Coronary artery (tissue), 2 donors: ENCODE measurements around the gene COA5.
A peak's percentile ranks its signal among the peaks of the same experiment; 100 is the strongest.

Source experiments
- DNase-seq: peaks from one replicate; pipeline ENCODE4 v3.0.0-alpha.2; 2017; ENCODE audit warnings: low spot score
- H3K27ac ChIP-seq, 2 donors: fragments of 200-600 bp; sonication (generic); one replicate each; pipeline ENCODE4 v1.5.1; 2016 to 2019
- H3K4me3 ChIP-seq: fragments of 200-600 bp; sonication (generic); 2 replicates; pipeline ENCODE4 v1.5.1; 2016; ENCODE audit warnings: mild to moderate bottlenecking, moderate library complexity
- TF ChIP-seq, protein P1 (sequence below): fragments of 200-600 bp; sonication (generic); IDR thresholded peaks from one replicate; pipeline ENCODE4 v1.5.1; 2019; ENCODE audit warnings: antibody characterized with exemption

The COA5 gene

DNA sequence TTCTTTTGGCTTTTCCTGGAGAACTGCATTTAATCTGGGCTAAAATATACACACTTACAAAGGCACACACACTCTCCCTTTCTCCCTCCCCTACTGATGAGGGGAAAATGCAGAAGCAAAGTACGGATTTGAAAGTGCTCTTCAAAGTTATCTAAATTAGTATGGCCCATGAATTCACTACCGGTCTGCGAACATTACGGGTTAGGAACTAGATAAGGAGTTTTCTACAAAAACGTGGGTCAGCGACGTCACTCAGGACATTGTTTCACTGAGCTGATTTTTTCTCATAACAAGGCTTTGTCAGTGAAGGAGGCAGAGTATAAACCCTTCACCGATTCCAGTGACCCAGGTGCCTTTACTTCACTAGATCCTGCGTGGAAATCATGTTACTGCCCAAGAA, 47.3 kb downstream of the COA5 start:
- no peak for DNase-seq
- TF ChIP-seq, protein P1, sequence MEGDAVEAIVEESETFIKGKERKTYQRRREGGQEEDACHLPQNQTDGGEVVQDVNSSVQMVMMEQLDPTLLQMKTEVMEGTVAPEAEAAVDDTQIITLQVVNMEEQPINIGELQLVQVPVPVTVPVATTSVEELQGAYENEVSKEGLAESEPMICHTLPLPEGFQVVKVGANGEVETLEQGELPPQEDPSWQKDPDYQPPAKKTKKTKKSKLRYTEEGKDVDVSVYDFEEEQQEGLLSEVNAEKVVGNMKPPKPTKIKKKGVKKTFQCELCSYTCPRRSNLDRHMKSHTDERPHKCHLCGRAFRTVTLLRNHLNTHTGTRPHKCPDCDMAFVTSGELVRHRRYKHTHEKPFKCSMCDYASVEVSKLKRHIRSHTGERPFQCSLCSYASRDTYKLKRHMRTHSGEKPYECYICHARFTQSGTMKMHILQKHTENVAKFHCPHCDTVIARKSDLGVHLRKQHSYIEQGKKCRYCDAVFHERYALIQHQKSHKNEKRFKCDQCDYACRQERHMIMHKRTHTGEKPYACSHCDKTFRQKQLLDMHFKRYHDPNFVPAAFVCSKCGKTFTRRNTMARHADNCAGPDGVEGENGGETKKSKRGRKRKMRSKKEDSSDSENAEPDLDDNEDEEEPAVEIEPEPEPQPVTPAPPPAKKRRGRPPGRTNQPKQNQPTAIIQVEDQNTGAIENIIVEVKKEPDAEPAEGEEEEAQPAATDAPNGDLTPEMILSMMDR, result no peak
- Histone ChIP-seq H3K27ac (peak overlapping the region; percentile 82 to 91), H3K4me3 (no peak overlapping the region)

DNA sequence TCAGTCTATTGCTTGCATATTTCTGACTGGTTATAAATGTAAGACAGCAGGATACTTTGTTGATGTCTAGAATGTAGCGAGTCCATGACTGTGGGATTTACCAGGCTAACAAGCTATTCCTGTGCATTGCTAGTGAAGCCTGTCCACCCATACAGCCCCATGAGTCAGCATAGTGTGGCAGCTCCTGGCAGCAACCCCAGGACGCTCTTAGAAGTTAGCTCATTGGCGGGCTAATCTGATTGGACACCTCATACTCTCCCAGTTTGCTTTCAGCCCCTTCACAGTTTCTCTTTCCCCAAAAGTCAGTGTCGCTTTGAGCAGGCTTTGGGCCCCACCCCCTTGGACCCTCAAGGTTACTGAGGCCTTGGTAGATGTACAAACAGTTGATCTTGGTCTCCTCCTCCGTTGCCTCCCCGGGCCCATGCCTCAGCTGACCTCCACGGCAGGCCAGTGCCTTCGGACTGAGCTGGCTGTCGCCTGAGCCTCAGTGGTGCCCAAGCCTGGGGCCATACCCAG, 48.0 kb downstream of the COA5 start:
- Histone ChIP-seq H3K4me3 (peak overlapping the region; percentile 32), H3K27ac (peak overlapping the region; percentile 82 to 91)
- TF ChIP-seq, protein P1, result no peak
- DNase-seq, result no peak

DNA sequence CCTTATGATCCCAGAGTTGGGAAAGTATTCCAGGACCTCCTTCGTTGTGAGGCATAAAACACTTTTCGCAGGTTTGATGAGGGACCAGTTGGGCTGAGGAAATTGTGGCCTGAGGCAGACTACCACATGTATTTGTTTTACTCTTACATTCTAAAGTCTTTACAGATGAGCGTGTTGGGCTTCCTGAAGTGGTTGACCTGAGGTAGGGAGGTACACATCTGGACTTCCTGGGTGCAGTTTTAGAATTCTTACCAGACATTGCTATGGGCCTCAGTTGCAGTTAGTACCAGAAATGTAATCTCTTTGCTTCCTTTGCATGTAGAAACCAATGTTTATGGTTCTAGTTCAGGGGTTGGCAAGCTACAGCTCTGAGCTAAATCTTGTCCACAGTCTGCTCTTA, 48.7 kb downstream of the COA5 start:
- DNase-seq, result no peak
- no peak overlapping the region for H3K4me3 ChIP-seq
- TF ChIP-seq, protein P1, result no peak
- peak overlapping the region; percentile 82 to 91 for H3K27ac ChIP-seq

DNA sequence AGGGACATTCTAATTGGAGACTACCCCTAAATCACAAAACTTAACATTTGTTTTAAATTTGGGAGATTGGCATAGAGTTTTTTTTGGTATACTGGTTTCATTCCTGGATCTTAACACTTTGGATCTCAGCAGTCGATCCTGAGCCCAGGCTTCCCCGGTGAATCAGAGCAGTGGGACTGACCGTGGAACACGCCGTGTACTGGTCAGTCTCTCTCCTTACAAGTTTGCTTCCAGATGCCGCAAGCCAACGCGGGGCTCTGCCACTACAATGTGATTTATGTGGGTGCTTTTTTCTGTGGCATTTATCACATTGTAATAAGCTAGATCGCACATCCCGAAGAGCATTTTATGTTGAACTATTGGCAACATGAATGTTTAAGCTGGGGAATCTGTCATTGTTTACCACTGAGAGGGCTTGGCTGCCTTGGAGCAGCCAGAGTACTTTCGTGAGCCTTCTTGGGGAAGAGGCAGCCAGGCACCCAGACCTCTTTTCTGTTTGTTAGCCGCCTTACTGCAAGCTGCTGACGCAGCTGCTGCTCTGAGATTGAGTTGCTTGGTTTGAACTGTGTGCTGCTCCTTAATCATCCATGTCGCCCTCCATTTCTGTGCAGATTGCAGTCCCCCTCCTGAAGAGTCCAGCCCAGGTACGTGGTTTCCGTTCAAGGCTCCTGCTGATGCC, 49.3 kb downstream of the COA5 start:
- no peak overlapping the region for H3K4me3 ChIP-seq
- TF ChIP-seq, protein P1, result no peak
- no peak for DNase-seq
- H3K27ac ChIP-seq, result peak overlapping the region; percentile 82 to 91

DNA sequence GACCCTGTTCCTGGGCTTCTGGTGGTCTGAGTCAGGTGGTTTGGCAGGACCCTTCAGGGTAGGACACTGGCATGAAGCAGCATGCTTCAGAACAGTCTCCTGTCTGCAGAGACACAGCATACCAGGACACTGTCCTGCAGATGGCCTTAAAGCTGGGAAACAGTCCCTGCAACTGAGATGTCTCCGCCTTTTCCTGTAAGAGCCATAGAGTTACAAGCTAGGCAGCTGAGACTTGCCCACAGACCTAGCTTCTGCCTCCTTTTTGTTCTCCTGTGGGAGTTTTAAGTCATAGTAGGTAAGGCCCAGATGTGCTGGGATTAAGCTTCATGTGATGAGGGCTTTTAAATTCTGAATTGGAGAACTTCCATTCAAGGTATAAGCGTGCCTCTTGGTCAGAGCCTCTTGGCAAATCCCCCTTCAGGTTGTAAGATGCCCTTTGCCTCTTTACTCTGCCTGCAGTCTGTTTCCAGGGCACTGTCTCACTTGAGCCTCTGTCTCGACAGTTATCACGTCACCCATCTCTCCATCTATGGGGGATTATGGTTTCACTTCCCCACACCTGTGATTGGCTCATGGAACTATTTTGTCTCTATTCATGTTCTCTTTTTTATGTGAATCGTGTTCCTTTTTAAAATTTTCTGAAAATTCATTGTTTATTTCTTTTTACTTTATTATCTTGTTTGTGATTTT, 51.8 kb downstream of the COA5 start:
- TF ChIP-seq, protein P1, result no peak
- no peak overlapping the region for H3K27ac ChIP-seq
- no peak for DNase-seq

DNA sequence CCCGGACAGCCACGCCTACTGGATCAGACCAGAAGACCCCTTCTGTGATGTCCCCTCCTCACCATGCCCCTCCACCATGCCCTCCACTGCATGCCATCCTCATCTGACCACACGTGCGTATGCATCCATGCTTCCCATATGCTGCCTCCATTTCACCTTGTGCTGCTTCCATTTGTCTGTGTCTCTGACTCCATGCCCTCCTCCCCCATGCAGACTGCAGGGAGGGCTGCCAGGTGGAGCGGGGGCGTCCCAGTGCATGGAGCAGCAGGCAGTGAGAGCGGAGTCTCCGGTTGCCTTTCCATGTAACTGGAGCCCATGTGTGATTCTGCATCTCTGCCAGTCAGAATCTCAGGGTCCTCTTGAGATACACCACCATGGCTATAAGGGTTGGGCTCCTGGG, 52.6 kb downstream of the COA5 start:
- TF ChIP-seq, protein P1, result no peak
- DNase-seq, result no peak
- Histone ChIP-seq H3K4me3 (no peak overlapping the region), H3K27ac (no peak overlapping the region)

More for the DNA sequence above, 51.8 kb downstream of the COA5 start:
- H3K4me3 ChIP-seq, result no peak overlapping the region
